ENCODE measurements around the gene GGA3. TPM values are rescaled to one million over a fixed set of nuclear protein-coding genes. Genes with fewer than 3 reads are reported as not detected.

Gene GGA3
- total and polyA plus RNA-seq, 2 experiments from 2014 or later, result 22.5 to 54.3 TPM

DNA sequence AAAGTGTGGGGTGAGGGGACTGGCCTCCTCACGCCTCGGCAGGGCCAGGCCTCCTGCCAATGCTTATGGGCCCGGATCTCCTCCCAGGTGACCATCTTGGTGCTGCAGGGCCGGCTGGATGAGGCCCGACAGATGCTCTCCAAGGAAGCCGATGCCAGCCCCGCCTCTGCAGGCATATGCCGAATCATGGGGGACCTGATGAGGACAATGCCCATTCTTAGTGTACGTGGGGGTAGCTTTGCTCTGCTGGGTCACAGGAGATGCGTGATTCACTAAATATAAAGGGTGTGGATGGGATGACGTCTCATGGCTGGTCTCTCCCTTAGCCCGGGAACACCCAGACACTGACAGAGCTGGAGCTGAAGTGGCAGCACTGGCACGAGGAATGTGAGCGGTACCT is 36.4 kb downstream of the GGA3 start (continued):
- TF ChIP-seq, protein P1, sequence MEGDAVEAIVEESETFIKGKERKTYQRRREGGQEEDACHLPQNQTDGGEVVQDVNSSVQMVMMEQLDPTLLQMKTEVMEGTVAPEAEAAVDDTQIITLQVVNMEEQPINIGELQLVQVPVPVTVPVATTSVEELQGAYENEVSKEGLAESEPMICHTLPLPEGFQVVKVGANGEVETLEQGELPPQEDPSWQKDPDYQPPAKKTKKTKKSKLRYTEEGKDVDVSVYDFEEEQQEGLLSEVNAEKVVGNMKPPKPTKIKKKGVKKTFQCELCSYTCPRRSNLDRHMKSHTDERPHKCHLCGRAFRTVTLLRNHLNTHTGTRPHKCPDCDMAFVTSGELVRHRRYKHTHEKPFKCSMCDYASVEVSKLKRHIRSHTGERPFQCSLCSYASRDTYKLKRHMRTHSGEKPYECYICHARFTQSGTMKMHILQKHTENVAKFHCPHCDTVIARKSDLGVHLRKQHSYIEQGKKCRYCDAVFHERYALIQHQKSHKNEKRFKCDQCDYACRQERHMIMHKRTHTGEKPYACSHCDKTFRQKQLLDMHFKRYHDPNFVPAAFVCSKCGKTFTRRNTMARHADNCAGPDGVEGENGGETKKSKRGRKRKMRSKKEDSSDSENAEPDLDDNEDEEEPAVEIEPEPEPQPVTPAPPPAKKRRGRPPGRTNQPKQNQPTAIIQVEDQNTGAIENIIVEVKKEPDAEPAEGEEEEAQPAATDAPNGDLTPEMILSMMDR (conservative IDR thresholded peaks at IDR 0.05; ENCODE audit: low read depth in 2 of 2), result no peak

DNA sequence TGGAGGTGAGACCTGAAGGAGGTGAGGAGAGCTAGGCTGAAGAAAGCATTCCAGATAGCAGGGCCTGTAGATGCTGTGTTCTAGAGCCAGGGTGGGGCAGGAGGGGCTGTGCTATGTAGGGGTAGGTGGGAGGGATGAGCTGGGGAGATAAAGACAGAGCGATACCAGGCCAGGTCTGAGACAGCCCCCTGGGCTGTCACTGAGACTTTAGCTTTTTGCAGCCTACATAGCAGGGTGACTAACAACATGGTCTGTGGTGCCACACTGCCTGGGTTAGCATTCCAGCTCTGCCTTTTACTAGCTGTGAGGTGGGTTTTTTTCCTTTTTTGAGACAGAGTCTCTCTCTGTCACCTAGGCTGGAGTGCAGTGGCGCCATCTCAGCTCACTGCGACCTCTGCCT is 41.6 kb downstream of the GGA3 start:
- no peak overlapping the region for H3K27ac Mint-ChIP-seq
- DNase-seq (ENCODE audit: low spot score) (no peak), ATAC-seq (no peak)
- no peaks in the 10 kb centered on the region for H3K27me3 Mint-ChIP-seq (ENCODE audit: insufficient read depth, low read depth, poor library complexity)
- no peaks in the 10 kb centered on the region for H3K27me3 ChIP-seq (ENCODE audit: insufficient read depth)
- no peak overlapping the region for H3K4me3 ChIP-seq
- no peak overlapping the region for H3K27ac ChIP-seq (ENCODE audit: low read depth)
- no peaks in the 10 kb centered on the region for H3K9me2 ChIP-seq (ENCODE audit: insufficient read depth)
- H3K4me1 Mint-ChIP-seq, result no peaks in the 10 kb centered on the region
- no peak overlapping the region for H3K4me2 ChIP-seq
- peaks cover 7% of the 10 kb centered on the region for H4K20me1 ChIP-seq (replicated peaks; ENCODE audit: insufficient read depth)
- H3K36me3 Mint-ChIP-seq (ENCODE audit: low read depth), result peaks cover 71% of the 10 kb centered on the region
- peaks cover 49% of the 10 kb centered on the region for H3K36me3 ChIP-seq (ENCODE audit: insufficient read depth)
- H3K4me3 Mint-ChIP-seq, result no peak overlapping the region
- H3F3A ChIP-seq (replicated peaks; ENCODE audit: low read depth), result 0 out of 2 replicates have a peak, but pooled peaks cover 14% of the 10 kb centered on the region
- H2AFZ ChIP-seq, result no peak overlapping the region
- H3K4me1 ChIP-seq (ENCODE audit: insufficient read depth), result no peaks in the 10 kb centered on the region
- H3K79me2 ChIP-seq (replicated peaks; ENCODE audit: insufficient read depth), result 0 out of 2 replicates have a peak, but pooled peaks cover 4% of the 10 kb centered on the region
- H3K9me3 Mint-ChIP-seq, result no peaks in the 10 kb centered on the region; the same call in 2 of the 3 replicates
- no peak for TF ChIP-seq ZNF462 (CRISPR knock-in tag; IDR thresholded peaks at IDR 0.05)
- TF ChIP-seq JUNB (IDR thresholded peaks at IDR 0.05; ENCODE audit: unreplicated experiment), result no peak
- no peak for TF ChIP-seq POLR2AphosphoS5 (IDR thresholded peaks at IDR 0.05; ENCODE audit: low read depth)
- no peak for TF ChIP-seq CREB1 (CRISPR knock-in tag; IDR thresholded peaks at IDR 0.05; ENCODE audit: low read depth)
- TF ChIP-seq, protein P2, sequence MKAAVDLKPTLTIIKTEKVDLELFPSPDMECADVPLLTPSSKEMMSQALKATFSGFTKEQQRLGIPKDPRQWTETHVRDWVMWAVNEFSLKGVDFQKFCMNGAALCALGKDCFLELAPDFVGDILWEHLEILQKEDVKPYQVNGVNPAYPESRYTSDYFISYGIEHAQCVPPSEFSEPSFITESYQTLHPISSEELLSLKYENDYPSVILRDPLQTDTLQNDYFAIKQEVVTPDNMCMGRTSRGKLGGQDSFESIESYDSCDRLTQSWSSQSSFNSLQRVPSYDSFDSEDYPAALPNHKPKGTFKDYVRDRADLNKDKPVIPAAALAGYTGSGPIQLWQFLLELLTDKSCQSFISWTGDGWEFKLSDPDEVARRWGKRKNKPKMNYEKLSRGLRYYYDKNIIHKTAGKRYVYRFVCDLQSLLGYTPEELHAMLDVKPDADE (IDR thresholded peaks at IDR 0.05), result no peak
- TF ChIP-seq NANOG (IDR thresholded peaks at IDR 0.05; ENCODE audit: borderline replicate concordance), result no peak
- TF ChIP-seq, protein P1 (conservative IDR thresholded peaks at IDR 0.05; ENCODE audit: low read depth in 2 of 2), result no peak
- no peak for TF ChIP-seq ZNF114 (CRISPR knock-in tag; IDR thresholded peaks at IDR 0.05)
- no peak for TF ChIP-seq EZH2 (IDR thresholded peaks at IDR 0.05; ENCODE audit: low read depth, unreplicated experiment)
- no peak for TF ChIP-seq ZNF331 (CRISPR knock-in tag; IDR thresholded peaks at IDR 0.05; ENCODE audit: low read depth)

Measured in GM23338 (cell line).